Body of pancreas (tissue), 4 donors: ENCODE results near the gene RBM11. TPM values are rescaled to one million over a fixed set of nuclear protein-coding genes. Genes with fewer than 3 reads are reported as not detected.

Experiments
- ATAC-seq: fragments of 150-250 bp; one replicate; pipeline ENCODE4 v1.9.1; 2016
- DNase-seq, 4 donors: peaks; one replicate each; pipeline ENCODE4 v3.0.0-alpha.2; 2019
- H3K27ac ChIP-seq, 4 donors: fragments of 200-600 bp; sonication (generic); 1 replicate in 3 of 4; 2 replicates in 1 of 4; pipeline versions ENCODE4 v1.5.1 to v1.6.1; 2016 to 2019; ENCODE audit warnings: mild to moderate bottlenecking in 1 of 4, mixed read lengths in 1 of 4, moderate library complexity in 1 of 4
- H3K27me3 ChIP-seq, 2 donors: fragments of 200-600 bp; sonication (generic); one replicate each; pipeline ENCODE4 v1.6.0; 2016; ENCODE audit warnings: mild to moderate bottlenecking in 1 of 2
- H3K36me3 ChIP-seq, 2 donors: fragments of 200-600 bp; sonication (generic); replicated peaks in 1 of 2; 2 replicates each; pipeline ENCODE4 v1.5.1; 2016; ENCODE audit warnings: low read depth in 2 of 2; ENCODE audit not compliant: insufficient read depth in 1 of 2
- H3K4me1 ChIP-seq: fragments of 200-600 bp; sonication (generic); one replicate; pipeline ENCODE4 v1.6.0; 2016
- H3K4me3 ChIP-seq, 2 donors: fragments of 200-600 bp; sonication (generic); 1 replicate in 1 of 2; 2 replicates in 1 of 2; pipeline ENCODE4 v1.5.1; 2016 to 2019
- H3K9me3 ChIP-seq, 3 donors: fragments of 200-600 bp; sonication (generic); 1 replicate in 2 of 3; 2 replicates in 1 of 3; pipeline ENCODE4 v1.5.1; 2016
- CTCF ChIP-seq, 7 experiments: fragments of 450-650 bp in 4 of 7; fragments of 200-600 bp in 3 of 7; sonication (generic) in 3 of 7; IDR thresholded peaks; one replicate each; pipeline ENCODE4 v1.5.1; 2016 to 2019; ENCODE audit warnings: antibody characterized with exemption in 7 of 7
- POLR2A ChIP-seq, 3 donors: fragments of 450-650 bp; IDR thresholded peaks; one replicate each; pipeline ENCODE4 v1.6.1; 2016; ENCODE audit warnings: antibody characterized with exemption in 3 of 3, mild to moderate bottlenecking in 2 of 3
- WGBS, 2 donors: methylation state at CpG; one replicate each; pipeline ENCODE4 v1.1.5; 2017; 5-methylcytosine and 5-hydroxymethylcytosine counted together
- intact Hi-C: fragments of 100-400 bp; cut with DNase I; formaldehyde crosslinking; loops from one replicate; pipeline ENCODE4 v1.15.1; 2023
- total RNA-seq, 2 donors: library from RNA; depleted of rRNA; stranded (reverse); fragments of >200 nt; gene quantifications; one replicate each; pipeline ENCODE4 v1.1.0, GENCODE V29; 2016

Gene RBM11
- total RNA-seq, 2 donors from 2014 or later: 0.52 TPM; not detected in 1

GRCh38 chr21:14273736-14274538, 58.0 kb downstream of the RBM11 start:
- peaks cover 11% of the 10 kb centered on the region for H3K4me1 ChIP-seq
- DNase-seq (peak; percentile 63 to 91 (median 66)), ATAC-seq (peak; percentile 86)
- H3K27me3 ChIP-seq: no peaks in the 10 kb centered on the region
- 23 to 25% methylated on average over 29 to 38 of the region's 39 CpGs for WGBS, 2 donors
- H3K27ac ChIP-seq: no peak overlapping the region
- TF ChIP-seq CTCF (IDR thresholded peaks at IDR 0.05) (no peak), POLR2A (IDR thresholded peaks at IDR 0.05) (no peak)
- no peaks in the 10 kb centered on the region for H3K36me3 ChIP-seq
- no peak overlapping the region for H3K4me3 ChIP-seq
- H3K9me3 ChIP-seq: no peaks in the 10 kb centered on the region
- intact Hi-C loops: no loop called here

GRCh38 chr21:14275702-14276205, 59.8 kb downstream of the RBM11 start:
- WGBS, 2 donors: 66% methylated on average over 4 of the region's 4 CpGs
- peaks cover 11% of the 10 kb centered on the region for H3K4me1 ChIP-seq
- no peak for TF ChIP-seq POLR2A (IDR thresholded peaks at IDR 0.05)
- no peak for TF ChIP-seq CTCF (IDR thresholded peaks at IDR 0.05)
- no peak overlapping the region for H3K4me3 ChIP-seq
- H3K36me3 ChIP-seq: no peaks in the 10 kb centered on the region
- ATAC-seq (no peak), DNase-seq (no peak)
- no peaks in the 10 kb centered on the region for H3K27me3 ChIP-seq
- H3K9me3 ChIP-seq: no peaks in the 10 kb centered on the region
- intact Hi-C loops: no loop called here
- H3K27ac ChIP-seq: no peak overlapping the region

Other genes starting within 250 kb of the RBM11 start
- gene LIPI, start 5.2 kb upstream of the RBM11 start, total RNA-seq: not detected
- 10 to 100 TPM; 10.2 to 11.2 TPM for gene HSPA13, start 167.0 kb downstream of the RBM11 start, total RNA-seq